B cell (primary cell): Measurements from ENCODE around the gene CASP14. TPM values are rescaled to one million over a fixed set of nuclear protein-coding genes. Genes with fewer than 3 reads are reported as not detected.

Experiments used
- ATAC-seq: fragments of 200-7000 bp; cut with Tn5 transposase; one replicate; pipeline ENCODE4 v1.10.0; 2021; ENCODE audit warnings: low read depth, mild to moderate bottlenecking, moderate number of reproducible peaks, moderate library complexity
- CTCF ChIA-PET: fragments of 350-600 bp; sonication (Branson Sonifier 250); formaldehyde crosslinking; loops from one replicate; lab custom pipeline; 2021; ENCODE audit warnings: antibody characterized with exemption, inconsistent platforms; lab: Charles Lee
- POLR2A ChIA-PET: fragments of 350-600 bp; sonication (Branson Sonifier 250); formaldehyde crosslinking; loops from one replicate; lab custom pipeline; 2021; ENCODE audit warnings: antibody characterized with exemption; lab: Charles Lee
- DNase-seq: peaks from one replicate; pipeline ENCODE4 v3.0.0; 2013
- H2AFZ ChIP-seq: 2 replicates; pipeline ENCODE4 v1.6.1; 2012; ENCODE audit warnings: mild to moderate bottlenecking, low read depth, low read length; ENCODE audit not compliant: insufficient read depth, poor library complexity, severe bottlenecking
- H3K27ac ChIP-seq, 2 donors: 1 replicate in 1 of 2; 2 replicates in 1 of 2; pipeline ENCODE4 v1.5.1; 2012 to 2013; ENCODE audit warnings: low read length in 2 of 2, mild to moderate bottlenecking in 2 of 2, moderate library complexity in 1 of 2
- H3K27me3 ChIP-seq, 4 experiments: fragments of 200-600 bp in 1 of 4; sonication (generic) in 1 of 4; replicated peaks in 1 of 4; 1 replicate in 2 of 4; 2 replicates in 2 of 4; pipeline versions ENCODE4 v1.6.1 to v1.7.0; 2013 to 2016; ENCODE audit warnings: low read length in 3 of 4, mild to moderate bottlenecking in 2 of 4, mixed read lengths in 1 of 4, moderate library complexity in 1 of 4; ENCODE audit not compliant: insufficient read depth in 4 of 4, control insufficient read depth in 3 of 4; ENCODE audit errors: control extremely low read depth in 1 of 4
- H3K36me3 ChIP-seq, 2 experiments: replicated peaks in 1 of 2; 1 replicate in 1 of 2; 2 replicates in 1 of 2; pipeline versions ENCODE4 v1.6.1 to v1.7.1; 2013; ENCODE audit warnings: low read length in 1 of 2; ENCODE audit not compliant: insufficient read depth in 2 of 2, control insufficient read depth in 1 of 2; ENCODE audit errors: control extremely low read depth in 1 of 2, extremely low read depth in 1 of 2
- H3K4me1 ChIP-seq, 2 donors: fragments of 200-600 bp in 1 of 2; sonication (generic) in 1 of 2; 1 replicate in 1 of 2; 2 replicates in 1 of 2; pipeline versions ENCODE4 v1.5.1 to v1.6.1; 2013 to 2017; ENCODE audit warnings: low read length in 2 of 2; ENCODE audit not compliant: control insufficient read depth in 2 of 2, insufficient read depth in 2 of 2
- H3K4me2 ChIP-seq: replicated peaks from 2 replicates; pipeline ENCODE3; 2012; ENCODE audit warnings: mild to moderate bottlenecking, low read depth, low read length; ENCODE audit not compliant: poor library complexity, severe bottlenecking
- H3K4me3 ChIP-seq, 5 experiments: fragments of 200-600 bp in 1 of 5; sonication (generic) in 1 of 5; 1 replicate in 3 of 5; 2 replicates in 2 of 5; pipeline versions ENCODE4 v1.5.1 to v1.7.0; 2011 to 2016; ENCODE audit warnings: low read length in 4 of 5, mild to moderate bottlenecking in 4 of 5, low read depth in 2 of 5, control low read depth in 1 of 5, moderate library complexity in 1 of 5; ENCODE audit not compliant: insufficient read depth in 1 of 5; ENCODE audit errors: control extremely low read depth in 1 of 5, extremely low read depth in 1 of 5
- H3K79me2 ChIP-seq: fragments of 200-600 bp; sonication (generic); one replicate; pipeline ENCODE4 v1.6.0; 2016; ENCODE audit warnings: low read length; ENCODE audit not compliant: control insufficient read depth, insufficient read depth
- H3K9ac ChIP-seq: fragments of 200-600 bp; sonication (generic); 2 replicates; pipeline ENCODE4 v1.6.1; 2017; ENCODE audit warnings: mild to moderate bottlenecking, low read length, moderate library complexity
- H3K9me3 ChIP-seq, 3 donors: one replicate each; pipeline versions ENCODE4 v1.6.1 to v1.7.1; 2013; ENCODE audit warnings: low read length in 2 of 3; ENCODE audit not compliant: control insufficient read depth in 2 of 3, insufficient read depth in 1 of 3; ENCODE audit errors: control extremely low read depth in 1 of 3
- H4K20me1 ChIP-seq: 2 replicates; pipeline ENCODE4 v1.6.0; 2012; ENCODE audit warnings: mild to moderate bottlenecking, low read length; ENCODE audit not compliant: insufficient read depth, control insufficient read depth, poor library complexity, severe bottlenecking
- H3K27ac Mint-ChIP-seq: one replicate; pipeline ENCODE4 v1.8.0; 2021; ENCODE audit warnings: mixed read lengths
- H3K27me3 Mint-ChIP-seq: one replicate; pipeline ENCODE4 v1.8.0; 2021; ENCODE audit warnings: mixed read lengths
- H3K4me1 Mint-ChIP-seq: one replicate; pipeline ENCODE4 v1.8.0; 2021; ENCODE audit warnings: mixed read lengths
- H3K4me3 Mint-ChIP-seq: one replicate; pipeline ENCODE4 v1.8.0; 2021; ENCODE audit warnings: mixed read lengths
- H3K9me3 Mint-ChIP-seq: one replicate; pipeline ENCODE4 v1.8.0; 2022; ENCODE audit warnings: mixed read lengths; ENCODE audit not compliant: insufficient read depth
- EZH2 ChIP-seq: IDR thresholded peaks from 2 replicates; pipeline ENCODE4 v1.6.1; 2012; ENCODE audit warnings: borderline replicate concordance, low read depth, mild to moderate bottlenecking, moderate library complexity, low read length; ENCODE audit not compliant: insufficient read depth, poor library complexity, severe bottlenecking
- WGBS: methylation state at CpG from one replicate; pipeline ENCODE4 v1.1.5; 2013; ENCODE audit warnings: missing lambda C conversion rate; ENCODE audit not compliant: insufficient coverage; 5-methylcytosine and 5-hydroxymethylcytosine counted together
- intact Hi-C: fragments of 100-400 bp; cut with micrococcal nuclease; formaldehyde crosslinking; loops from one replicate; pipeline ENCODE4 v1.10.0; 2022
- polyA minus RNA-seq: library from RNA; depleted of rRNA, polyadenylated mRNA; stranded (reverse); fragments of >200 nt; gene quantifications from 2 replicates; pipeline ENCODE4 v1.2.3, GENCODE V29; 2012
- polyA plus RNA-seq: library from polyadenylated mRNA; depleted of rRNA; stranded (reverse); fragments of >200 nt; gene quantifications from 2 replicates; pipeline ENCODE4 v1.2.3, GENCODE V29; 2012
- total RNA-seq, 2 donors: library from RNA; stranded (reverse); fragments of 120-200 nt in 1 of 2; gene quantifications; 1 replicate in 1 of 2; 2 replicates in 1 of 2; pipeline versions ENCODE4 v1.2.3 to v1.2.4, GENCODE V29; 2013 to 2022
- TF ChIP-seq, protein P1 (sequence below): fragments of 200-600 bp; IDR thresholded peaks from one replicate; pipeline ENCODE4 v1.8.0; 2022; ENCODE audit warnings: antibody characterized with exemption, mild to moderate bottlenecking

CASP14 gene, protein sequence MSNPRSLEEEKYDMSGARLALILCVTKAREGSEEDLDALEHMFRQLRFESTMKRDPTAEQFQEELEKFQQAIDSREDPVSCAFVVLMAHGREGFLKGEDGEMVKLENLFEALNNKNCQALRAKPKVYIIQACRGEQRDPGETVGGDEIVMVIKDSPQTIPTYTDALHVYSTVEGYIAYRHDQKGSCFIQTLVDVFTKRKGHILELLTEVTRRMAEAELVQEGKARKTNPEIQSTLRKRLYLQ
- total RNA-seq (not detected in 2 replicates), polyA plus RNA-seq (not detected in 2 replicates), polyA minus RNA-seq (0.07 TPM in 1 of 2 replicates, not detected in the other)
- total RNA-seq (2013): not detected

DNA sequence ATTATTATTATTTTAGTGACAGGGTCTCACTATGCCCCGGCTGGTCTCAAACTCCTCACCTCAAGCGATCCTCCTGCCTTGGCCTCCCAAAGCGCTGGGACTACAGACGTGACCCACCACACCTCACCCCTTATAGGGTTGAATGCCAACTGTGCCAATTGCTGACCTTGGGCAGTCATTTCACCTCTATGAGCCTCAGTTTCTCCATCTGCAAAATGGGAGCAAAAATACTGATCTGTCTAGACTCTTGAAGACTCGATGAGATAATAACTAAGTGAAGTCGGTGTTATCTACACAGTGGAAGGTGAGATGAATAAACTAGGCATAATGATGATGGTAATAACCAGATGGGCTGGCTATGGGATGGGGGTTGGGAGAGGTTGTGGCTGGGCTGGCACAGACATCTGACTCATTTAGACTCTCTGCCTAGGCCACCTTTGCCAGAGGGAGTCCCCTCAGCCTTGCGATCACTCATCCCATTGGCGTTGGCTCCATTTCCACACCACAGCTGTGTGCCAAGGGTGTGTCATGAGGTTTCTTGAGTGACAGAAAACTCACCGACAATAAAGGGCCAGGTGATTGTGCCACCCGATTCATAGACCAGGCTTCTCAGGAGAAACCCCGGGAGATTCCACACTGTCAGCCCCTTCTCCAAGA lies at the start of gene CASP14:
TSS of gene CASP14 (plus strand) at position 596 of the 657 bp plus-strand sequence. CDS start 2,772 bp downstream, outside the sequence.
- Histone ChIP-seq H3K27ac (no peak within 1 kb of the TSS), H3K4me1 (no peaks in the 10 kb centered on the region), H4K20me1 (no peaks in the 10 kb centered on the region), H2AFZ (no peak within 1 kb of the TSS), H3K79me2 (no peaks in the 10 kb centered on the region), H3K9ac (no peak within 1 kb of the TSS), H3K36me3 (no peaks in the 10 kb centered on the region), H3K4me2 (no peak within 1 kb of the TSS), H3K4me3 (no peak within 1 kb of the TSS), H3K27me3 (no peaks in the 10 kb centered on the region), H3K9me3 (peaks cover 0 to 5% (median 0%) of the 10 kb centered on the region in 3 donors)
- Mint-ChIP-seq H3K4me1 (no peaks in the 10 kb centered on the region), H3K27ac (no peak within 1 kb of the TSS), H3K27me3 (peaks cover 38% of the 10 kb centered on the region), H3K9me3 (peaks cover 7% of the 10 kb centered on the region), H3K4me3 (no peak within 1 kb of the TSS)
- ChIA-PET CTCF (no interaction called here), POLR2A (no interaction called here)
- intact Hi-C loops: no loop called here
- ATAC-seq: no peak
- 92% methylated on average over 9 of the region's 11 CpGs for WGBS
- DNase-seq: no peak
- no peak for TF ChIP-seq EZH2
- TF ChIP-seq, protein P1, sequence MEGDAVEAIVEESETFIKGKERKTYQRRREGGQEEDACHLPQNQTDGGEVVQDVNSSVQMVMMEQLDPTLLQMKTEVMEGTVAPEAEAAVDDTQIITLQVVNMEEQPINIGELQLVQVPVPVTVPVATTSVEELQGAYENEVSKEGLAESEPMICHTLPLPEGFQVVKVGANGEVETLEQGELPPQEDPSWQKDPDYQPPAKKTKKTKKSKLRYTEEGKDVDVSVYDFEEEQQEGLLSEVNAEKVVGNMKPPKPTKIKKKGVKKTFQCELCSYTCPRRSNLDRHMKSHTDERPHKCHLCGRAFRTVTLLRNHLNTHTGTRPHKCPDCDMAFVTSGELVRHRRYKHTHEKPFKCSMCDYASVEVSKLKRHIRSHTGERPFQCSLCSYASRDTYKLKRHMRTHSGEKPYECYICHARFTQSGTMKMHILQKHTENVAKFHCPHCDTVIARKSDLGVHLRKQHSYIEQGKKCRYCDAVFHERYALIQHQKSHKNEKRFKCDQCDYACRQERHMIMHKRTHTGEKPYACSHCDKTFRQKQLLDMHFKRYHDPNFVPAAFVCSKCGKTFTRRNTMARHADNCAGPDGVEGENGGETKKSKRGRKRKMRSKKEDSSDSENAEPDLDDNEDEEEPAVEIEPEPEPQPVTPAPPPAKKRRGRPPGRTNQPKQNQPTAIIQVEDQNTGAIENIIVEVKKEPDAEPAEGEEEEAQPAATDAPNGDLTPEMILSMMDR: no peak

GRCh38 chr19:15008308-15008707 lies 41.0 kb upstream of the CASP14 start:
- Histone ChIP-seq H3K4me2 (no peak overlapping the region), H3K9me3 (peaks cover 0 to 8% (median 0%) of the 10 kb centered on the region in 3 donors), H3K4me1 (no peaks in the 10 kb centered on the region), H3K36me3 (no peaks in the 10 kb centered on the region), H3K27ac (no peak overlapping the region), H3K27me3 (peaks cover 0 to 23% (median 4%) of the 10 kb centered on the region in 4 experiments), H3K79me2 (no peaks in the 10 kb centered on the region), H3K9ac (no peak overlapping the region), H4K20me1 (no peaks in the 10 kb centered on the region), H2AFZ (no peak overlapping the region), H3K4me3 (no peak overlapping the region)
- intact Hi-C loops: no loop called here
- ChIA-PET POLR2A (no interaction called here), CTCF (interaction anchor here (0.6 kb wide), 1 partner anchor 19 kb away, joined by 3 read pairs; no protein-coding TSS in a partner anchor)
- Mint-ChIP-seq H3K9me3 (no peaks in the 10 kb centered on the region), H3K27me3 (peaks cover 53% of the 10 kb centered on the region), H3K4me3 (no peak overlapping the region), H3K27ac (no peak overlapping the region), H3K4me1 (no peaks in the 10 kb centered on the region)
- TF ChIP-seq EZH2: no peak
- TF ChIP-seq, protein P1: no peak
- no peak for DNase-seq
- ATAC-seq: no peak
